Thymus (tissue), 11 donors: Measurements from ENCODE around the gene EIF5AL1. TPM values are rescaled to one million over a fixed set of nuclear protein-coding genes. Genes with fewer than 3 reads are reported as not detected.

Source experiments
- DNase-seq, 9 donors: peaks; one replicate each; pipeline ENCODE4 v3.0.0-alpha.2; 2013; ENCODE audit warnings: low spot score in 9 of 9, low read depth in 6 of 9, missing footprints in 1 of 9
- H3K27ac ChIP-seq, 2 donors: one replicate each; pipeline ENCODE4 v1.5.1; 2013; ENCODE audit warnings: control low read depth in 1 of 2, low read depth in 1 of 2, low read length in 1 of 2, mild to moderate bottlenecking in 1 of 2, moderate library complexity in 1 of 2
- H3K27me3 ChIP-seq, 2 donors: one replicate each; pipeline ENCODE4 v1.5.1; 2013; ENCODE audit warnings: low read length in 1 of 2; ENCODE audit not compliant: control insufficient read depth in 2 of 2, insufficient read depth in 1 of 2
- H3K36me3 ChIP-seq, 2 donors: one replicate each; pipeline ENCODE4 v1.5.1; 2013; ENCODE audit warnings: low read length in 1 of 2, mild to moderate bottlenecking in 1 of 2, moderate library complexity in 1 of 2; ENCODE audit not compliant: control insufficient read depth in 2 of 2, insufficient read depth in 2 of 2
- H3K4me1 ChIP-seq, 2 donors: one replicate each; pipeline ENCODE4 v1.5.1; 2013; ENCODE audit warnings: low read length in 2 of 2; ENCODE audit not compliant: control insufficient read depth in 2 of 2, insufficient read depth in 2 of 2
- H3K4me3 ChIP-seq, 2 donors: one replicate each; pipeline ENCODE4 v1.5.1; 2013; ENCODE audit warnings: low read length in 2 of 2, control low read depth in 1 of 2, mild to moderate bottlenecking in 1 of 2
- H3K9me3 ChIP-seq, 2 donors: one replicate each; pipeline ENCODE4 v1.5.1; 2013; ENCODE audit warnings: low read length in 1 of 2, mild to moderate bottlenecking in 1 of 2; ENCODE audit not compliant: control insufficient read depth in 2 of 2, insufficient read depth in 1 of 2
- WGBS: extraction: QIAGEN DNeasy Blood & Tissue Kit; methylation state at CpG from one replicate; pipeline ENCODE4 v1.1.7; 2013; 5-methylcytosine and 5-hydroxymethylcytosine counted together
- polyA plus RNA-seq: library from polyadenylated mRNA; stranded (reverse); fragments of 200-250 nt; gene quantifications from one replicate; pipeline ENCODE4 v1.2.3, GENCODE V29; 2013
- total RNA-seq: library from RNA; stranded (reverse); fragments of 120-200 nt; gene quantifications from one replicate; pipeline ENCODE4 v1.2.4, GENCODE V29; 2013
- donor health status: healthy.

Gene EIF5AL1
- total and polyA plus RNA-seq, 2 donors: 0.28 to 0.39 TPM

- DNase-seq: no peak
- H3K4me1 ChIP-seq: no peaks in the 10 kb centered on the region
- no peaks in the 10 kb centered on the region for H3K36me3 ChIP-seq
- WGBS: 98% methylated on average over 7 of the region's 7 CpGs
- H3K9me3 ChIP-seq: no peaks in the 10 kb centered on the region
- no peak overlapping the region for H3K4me3 ChIP-seq
- H3K27me3 ChIP-seq: no peaks in the 10 kb centered on the region
- H3K27ac ChIP-seq: no peak overlapping the region
Observed at GRCh38 chr10:79472449-79472848, 39.9 kb upstream of the EIF5AL1 start.

- 92% methylated on average over 5 of the region's 5 CpGs for WGBS
- Histone ChIP-seq H3K36me3 (no peaks in the 10 kb centered on the region), H3K27ac (no peak overlapping the region), H3K9me3 (no peaks in the 10 kb centered on the region), H3K27me3 (no peaks in the 10 kb centered on the region), H3K4me3 (no peak overlapping the region), H3K4me1 (no peaks in the 10 kb centered on the region)
- DNase-seq: no peak
Observed at GRCh38 chr10:79472951-79473350, 39.4 kb upstream of the EIF5AL1 start.

- Histone ChIP-seq H3K4me1 (no peaks in the 10 kb centered on the region), H3K27me3 (no peaks in the 10 kb centered on the region), H3K36me3 (no peaks in the 10 kb centered on the region), H3K27ac (no peak overlapping the region), H3K9me3 (no peaks in the 10 kb centered on the region), H3K4me3 (no peak overlapping the region)
- 78% methylated on average over 5 of the region's 5 CpGs for WGBS
- DNase-seq: no peak
Observed at GRCh38 chr10:79473496-79474095, 38.7 kb upstream of the EIF5AL1 start.

- 96% methylated on average over 7 of the region's 7 CpGs for WGBS
- Histone ChIP-seq H3K4me3 (no peak overlapping the region), H3K36me3 (no peaks in the 10 kb centered on the region), H3K27ac (no peak overlapping the region), H3K9me3 (peaks cover 0 to 3% of the 10 kb centered on the region in 2 donors), H3K4me1 (no peaks in the 10 kb centered on the region), H3K27me3 (no peaks in the 10 kb centered on the region)
- no peak for DNase-seq
Observed at GRCh38 chr10:79475119-79475653, 37.1 kb upstream of the EIF5AL1 start.

- WGBS: 93% methylated on average over 3 of the region's 3 CpGs
- Histone ChIP-seq H3K27me3 (no peaks in the 10 kb centered on the region), H3K36me3 (no peaks in the 10 kb centered on the region), H3K4me3 (no peak overlapping the region), H3K4me1 (no peaks in the 10 kb centered on the region), H3K27ac (no peak overlapping the region), H3K9me3 (peaks cover 0 to 3% of the 10 kb centered on the region in 2 donors)
- no peak for DNase-seq
Observed at GRCh38 chr10:79475877-79476276, 36.5 kb upstream of the EIF5AL1 start.

DNA sequence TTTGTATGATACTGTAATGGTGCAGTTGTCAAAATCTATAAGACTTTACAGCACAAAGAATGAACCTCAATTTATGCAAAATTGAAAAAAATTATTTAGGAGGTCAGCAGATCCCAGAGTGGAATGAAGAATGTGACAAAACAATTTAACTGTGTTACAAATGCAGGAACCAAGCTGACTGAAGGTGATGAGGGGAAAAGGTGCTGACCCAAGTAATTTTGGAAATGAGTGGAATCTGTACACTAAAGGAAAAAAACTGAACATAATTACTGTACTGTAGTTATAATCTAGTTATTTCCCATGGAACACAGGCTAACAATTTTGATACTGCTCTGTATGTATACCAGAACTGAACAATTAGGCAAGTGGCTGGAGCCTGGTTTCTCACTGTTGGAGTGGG is 35.7 kb upstream of the EIF5AL1 start:
- peaks cover 0 to 3% of the 10 kb centered on the region in 2 donors for H3K9me3 ChIP-seq
- DNase-seq: no peak
- no peak overlapping the region for H3K4me3 ChIP-seq
- no peaks in the 10 kb centered on the region for H3K4me1 ChIP-seq
- H3K27ac ChIP-seq: no peak overlapping the region
- H3K36me3 ChIP-seq: no peaks in the 10 kb centered on the region
- H3K27me3 ChIP-seq: no peaks in the 10 kb centered on the region

DNA sequence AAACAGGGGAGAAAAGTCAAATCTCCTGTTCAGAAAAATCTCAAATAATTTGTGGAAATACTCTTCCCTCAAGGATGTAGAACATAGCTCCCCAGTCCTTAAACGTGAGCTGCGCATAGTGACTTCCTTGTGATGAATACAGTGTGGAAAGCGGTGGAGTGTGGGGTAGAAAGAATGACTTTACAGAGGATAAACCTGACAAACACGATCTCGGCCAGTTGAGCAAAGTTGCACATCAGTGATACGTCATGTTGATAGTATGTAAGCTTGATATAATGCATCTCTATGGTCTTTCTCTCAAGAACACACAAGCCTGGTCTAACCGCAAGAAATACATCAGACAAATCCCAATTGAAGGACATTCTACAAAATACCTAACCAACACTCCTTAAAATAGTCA is 34.9 kb upstream of the EIF5AL1 start:
- Histone ChIP-seq H3K27ac (no peak overlapping the region), H3K27me3 (no peaks in the 10 kb centered on the region), H3K36me3 (no peaks in the 10 kb centered on the region), H3K4me1 (no peaks in the 10 kb centered on the region), H3K4me3 (no peak overlapping the region), H3K9me3 (peaks cover 0 to 3% of the 10 kb centered on the region in 2 donors)
- 95% methylated on average over 7 of the region's 7 CpGs for WGBS
- no peak for DNase-seq

- Histone ChIP-seq H3K27ac (no peak overlapping the region), H3K4me1 (no peaks in the 10 kb centered on the region), H3K9me3 (peaks cover 0 to 3% of the 10 kb centered on the region in 2 donors), H3K27me3 (no peaks in the 10 kb centered on the region), H3K4me3 (no peak overlapping the region), H3K36me3 (no peaks in the 10 kb centered on the region)
- WGBS: 96% methylated on average over 3 of the region's 3 CpGs
- no peak for DNase-seq
Observed at GRCh38 chr10:79479283-79479909, 32.9 kb upstream of the EIF5AL1 start.

- 98% methylated on average over 1 of the region's 1 CpG for WGBS
- Histone ChIP-seq H3K27ac (no peak overlapping the region), H3K9me3 (peaks cover 0 to 3% of the 10 kb centered on the region in 2 donors), H3K36me3 (no peaks in the 10 kb centered on the region), H3K4me1 (no peaks in the 10 kb centered on the region), H3K4me3 (no peak overlapping the region), H3K27me3 (no peaks in the 10 kb centered on the region)
- DNase-seq: no peak
Observed at GRCh38 chr10:79482304-79482703, 30.0 kb upstream of the EIF5AL1 start.
